CD14-positive monocyte (primary cell): ENCODE results near the gene GPR65. TPM values are rescaled to one million over a fixed set of nuclear protein-coding genes. Genes with fewer than 3 reads are reported as not detected.

Experiments
- DNase-seq, 3 donors: peaks; one replicate each; pipeline ENCODE4 v3.0.0-alpha.2; 2011 to 2022
- H2AFZ ChIP-seq: 2 replicates; pipeline ENCODE4 v1.6.0; 2012; ENCODE audit warnings: mild to moderate bottlenecking, low read depth, low read length, inconsistent platforms; ENCODE audit not compliant: insufficient read depth, poor library complexity, severe bottlenecking
- H3K27ac ChIP-seq, 2 donors: 1 replicate in 1 of 2; 2 replicates in 1 of 2; pipeline ENCODE4 v1.5.1; 2012 to 2013; ENCODE audit warnings: low read length in 2 of 2, control low read depth in 1 of 2, inconsistent platforms in 1 of 2, low read depth in 1 of 2, mild to moderate bottlenecking in 1 of 2
- H3K27me3 ChIP-seq, 2 donors: one replicate each; pipeline versions ENCODE4 v1.6.0 to v1.6.1; 2011 to 2013; ENCODE audit warnings: low read length in 2 of 2; ENCODE audit not compliant: control insufficient read depth in 2 of 2, insufficient read depth in 2 of 2
- H3K36me3 ChIP-seq, 2 donors: replicated peaks in 1 of 2; 1 replicate in 1 of 2; 2 replicates in 1 of 2; pipeline versions ENCODE4 v1.5.1 to v1.6.1; 2012 to 2013; ENCODE audit warnings: low read length in 2 of 2, control low read depth in 1 of 2, inconsistent platforms in 1 of 2, mild to moderate bottlenecking in 1 of 2; ENCODE audit not compliant: insufficient read depth in 2 of 2, control insufficient read depth in 1 of 2
- H3K4me1 ChIP-seq, 2 donors: 1 replicate in 1 of 2; 2 replicates in 1 of 2; pipeline versions ENCODE4 v1.5.1 to v1.6.1; 2012 to 2013; ENCODE audit warnings: low read length in 2 of 2, control low read depth in 1 of 2, inconsistent platforms in 1 of 2, mild to moderate bottlenecking in 1 of 2, moderate library complexity in 1 of 2; ENCODE audit not compliant: insufficient read depth in 2 of 2, control insufficient read depth in 1 of 2
- H3K4me2 ChIP-seq: replicated peaks from 2 replicates; pipeline ENCODE3; 2012; ENCODE audit warnings: low read length, moderate library complexity, mild to moderate bottlenecking; ENCODE audit not compliant: poor library complexity, severe bottlenecking; ENCODE audit errors: extremely low read depth
- H3K4me3 ChIP-seq, 3 experiments: fragments of 200-600 bp in 1 of 3; sonication (generic) in 1 of 3; replicated peaks in 1 of 3; 1 replicate in 2 of 3; 2 replicates in 1 of 3; pipeline ENCODE4 v1.5.1; 2011 to 2013; ENCODE audit warnings: low read length in 3 of 3, mild to moderate bottlenecking in 3 of 3, control low read depth in 2 of 3, low read depth in 2 of 3, inconsistent platforms in 1 of 3, moderate library complexity in 1 of 3
- H3K79me2 ChIP-seq: 2 replicates; pipeline ENCODE4 v1.6.0; 2012; ENCODE audit warnings: mild to moderate bottlenecking, control low read depth, inconsistent platforms, low read length, moderate library complexity; ENCODE audit not compliant: insufficient read depth
- H3K9ac ChIP-seq: 2 replicates; pipeline ENCODE4 v1.6.0; 2017; ENCODE audit warnings: low read length, mild to moderate bottlenecking; ENCODE audit not compliant: insufficient read depth, poor library complexity, severe bottlenecking
- H3K9me3 ChIP-seq, 2 donors: replicated peaks in 1 of 2; 1 replicate in 1 of 2; 2 replicates in 1 of 2; pipeline versions ENCODE4 v1.5.1 to v1.6.1; 2012 to 2013; ENCODE audit warnings: low read length in 2 of 2, control low read depth in 1 of 2; ENCODE audit not compliant: control insufficient read depth in 1 of 2, insufficient read depth in 1 of 2
- H4K20me1 ChIP-seq: 2 replicates; pipeline ENCODE4 v1.6.0; 2012; ENCODE audit warnings: mild to moderate bottlenecking, low read length, control low read depth, moderate library complexity; ENCODE audit not compliant: insufficient read depth
- H3K27ac Mint-ChIP-seq, 7 donors: one replicate each; pipeline ENCODE4 v1.8.0; 2020; ENCODE audit warnings: mild to moderate bottlenecking in 7 of 7, mixed read lengths in 7 of 7, moderate library complexity in 6 of 7, inconsistent platforms in 2 of 7
- H3K27me3 Mint-ChIP-seq, 3 donors: one replicate each; pipeline ENCODE4 v1.8.0; 2021 to 2022; ENCODE audit warnings: low read depth in 3 of 3, mild to moderate bottlenecking in 3 of 3, mixed read lengths in 3 of 3, moderate library complexity in 3 of 3, inconsistent platforms in 1 of 3
- H3K36me3 Mint-ChIP-seq, 2 donors: one replicate each; pipeline ENCODE4 v1.8.0; 2020; ENCODE audit warnings: mixed read lengths in 2 of 2, inconsistent platforms in 1 of 2, mild to moderate bottlenecking in 1 of 2
- H3K4me1 Mint-ChIP-seq: one replicate; pipeline ENCODE4 v1.8.0; 2020; ENCODE audit warnings: mild to moderate bottlenecking, mixed read lengths
- H3K4me3 Mint-ChIP-seq, 2 donors: one replicate each; pipeline ENCODE4 v1.8.0; 2020; ENCODE audit warnings: mild to moderate bottlenecking in 2 of 2, mixed read lengths in 2 of 2, moderate library complexity in 1 of 2
- H3K9me3 Mint-ChIP-seq, 7 donors: one replicate each; pipeline ENCODE4 v1.8.0; 2020 to 2022; ENCODE audit warnings: mixed read lengths in 7 of 7, mild to moderate bottlenecking in 6 of 7, moderate library complexity in 6 of 7, inconsistent platforms in 2 of 7
- WGBS: methylation state at CpG from one replicate; pipeline ENCODE4 v1.1.5; 2013; ENCODE audit warnings: missing lambda C conversion rate; ENCODE audit not compliant: insufficient coverage; 5-methylcytosine and 5-hydroxymethylcytosine counted together
- intact Hi-C, 2 donors: fragments of 100-400 bp; cut with micrococcal nuclease; formaldehyde crosslinking; loops; one replicate each; pipeline versions ENCODE4 v1.15.0 to v1.15.1; 2023
- polyA plus RNA-seq, 3 donors: library from polyadenylated mRNA; depleted of rRNA in 1 of 3; unstranded in 2 of 3; stranded (reverse) in 1 of 3; fragments of 300-500 nt in 2 of 3; fragments of >200 nt in 1 of 3; fragmentation: Illumina TruSeq in 2 of 3; gene quantifications; 1 replicate in 2 of 3; 2 replicates in 1 of 3; pipeline ENCODE4 v1.2.3, GENCODE V29; 2012 to 2021
- TF ChIP-seq, protein P1 (sequence below): fragments of 200-600 bp; IDR thresholded peaks from one replicate; pipeline ENCODE4 v1.8.0; 2022; ENCODE audit warnings: antibody characterized with exemption, mild to moderate bottlenecking

Gene GPR65
- polyA plus RNA-seq, 3 donors = 15.5 to 33.3 (median 20.6) TPM

DNA sequence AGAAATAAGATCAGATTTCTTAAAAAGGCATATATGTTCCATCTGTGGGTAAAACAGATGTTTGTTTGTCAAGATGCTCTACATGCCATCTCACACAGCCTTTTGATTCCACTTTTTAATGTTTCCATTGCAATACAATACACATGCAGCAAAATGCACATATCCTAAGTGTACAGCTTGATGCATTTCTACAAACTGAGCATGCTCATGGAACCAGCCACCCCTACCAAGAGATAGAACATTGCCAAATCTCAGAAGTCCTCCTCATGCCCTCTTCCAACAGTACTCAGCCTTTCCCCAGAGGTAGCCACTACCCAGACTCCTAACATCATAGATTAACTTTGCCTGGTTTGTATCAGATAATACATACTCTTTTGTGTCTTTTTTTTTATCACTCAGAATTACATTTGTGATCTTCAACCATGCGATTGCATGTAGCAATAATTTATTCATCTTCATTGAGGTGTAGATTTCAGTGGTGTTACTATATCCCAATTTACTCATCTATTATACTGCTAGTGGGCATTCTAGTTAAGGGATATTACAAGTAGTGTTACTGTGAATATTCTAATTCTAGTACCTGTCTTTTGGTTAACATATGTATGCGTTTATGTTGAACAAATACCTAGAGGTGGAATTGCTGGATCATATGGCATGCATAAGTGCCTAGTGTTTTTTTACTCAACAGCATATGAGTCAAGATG, 3.3 kb downstream of the GPR65 start:
- Histone ChIP-seq H3K9me3 (no peaks in the 10 kb centered on the region), H3K27me3 (no peaks in the 10 kb centered on the region), H3K9ac (no peak overlapping the region), H3K4me3 (peak overlapping the region; percentile 12 to 66 (median 25)), H3K36me3 (peaks cover 26 to 28% of the 10 kb centered on the region in 2 donors), H3K4me1 (peaks cover 39 to 66% of the 10 kb centered on the region in 2 donors), H3K79me2 (peaks cover 88% of the 10 kb centered on the region), H4K20me1 (peaks cover 24% of the 10 kb centered on the region), H2AFZ (no peak overlapping the region), H3K27ac (peak overlapping the region in 1 of 2 donors; percentile 59), H3K4me2 (peak overlapping the region; percentile 72)
- Mint-ChIP-seq H3K9me3 (no peaks in the 10 kb centered on the region), H3K27ac (peak overlapping the region in 6 of 7 donors; percentile 14 to 92 (median 82)), H3K36me3 (peaks cover 40 to 46% of the 10 kb centered on the region in 2 donors), H3K4me1 (peaks cover 64% of the 10 kb centered on the region), H3K27me3 (peaks cover 0 to 1% (median 0%) of the 10 kb centered on the region in 3 donors), H3K4me3 (peak overlapping the region; percentile 29 to 85)
- no peak for DNase-seq
- intact Hi-C loops = loop anchor here in 1 of 2 donors (10.0 kb wide), 1 partner anchor 377 kb away; the partner anchor contains the start of gene SPATA7
- no CpG with 5 or more reads among the region's 2 CpGs for WGBS
- TF ChIP-seq, protein P1, sequence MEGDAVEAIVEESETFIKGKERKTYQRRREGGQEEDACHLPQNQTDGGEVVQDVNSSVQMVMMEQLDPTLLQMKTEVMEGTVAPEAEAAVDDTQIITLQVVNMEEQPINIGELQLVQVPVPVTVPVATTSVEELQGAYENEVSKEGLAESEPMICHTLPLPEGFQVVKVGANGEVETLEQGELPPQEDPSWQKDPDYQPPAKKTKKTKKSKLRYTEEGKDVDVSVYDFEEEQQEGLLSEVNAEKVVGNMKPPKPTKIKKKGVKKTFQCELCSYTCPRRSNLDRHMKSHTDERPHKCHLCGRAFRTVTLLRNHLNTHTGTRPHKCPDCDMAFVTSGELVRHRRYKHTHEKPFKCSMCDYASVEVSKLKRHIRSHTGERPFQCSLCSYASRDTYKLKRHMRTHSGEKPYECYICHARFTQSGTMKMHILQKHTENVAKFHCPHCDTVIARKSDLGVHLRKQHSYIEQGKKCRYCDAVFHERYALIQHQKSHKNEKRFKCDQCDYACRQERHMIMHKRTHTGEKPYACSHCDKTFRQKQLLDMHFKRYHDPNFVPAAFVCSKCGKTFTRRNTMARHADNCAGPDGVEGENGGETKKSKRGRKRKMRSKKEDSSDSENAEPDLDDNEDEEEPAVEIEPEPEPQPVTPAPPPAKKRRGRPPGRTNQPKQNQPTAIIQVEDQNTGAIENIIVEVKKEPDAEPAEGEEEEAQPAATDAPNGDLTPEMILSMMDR = no peak

DNA sequence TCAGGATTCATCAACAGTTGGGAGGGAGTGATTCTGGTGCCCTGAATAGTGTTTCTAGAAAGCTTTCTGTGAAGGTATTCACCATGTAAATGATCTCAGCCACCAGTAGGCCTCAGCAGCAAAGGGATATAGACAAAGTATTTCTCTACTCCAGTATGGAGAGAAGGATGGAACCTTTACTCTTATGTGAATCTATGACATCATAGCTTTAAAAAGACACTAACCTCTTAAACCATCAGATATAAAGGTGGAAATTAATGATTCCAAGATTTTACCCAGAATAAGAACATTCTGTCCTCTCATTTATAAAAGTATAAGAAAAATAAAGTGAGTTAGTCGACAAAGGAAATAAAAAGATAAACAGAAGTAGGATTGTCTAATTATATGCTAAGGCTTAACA, 4.6 kb downstream of the GPR65 start:
- H3K27ac Mint-ChIP-seq = peak overlapping the region in 3 of 7 donors; percentile 59 to 73 (median 70)
- H3K36me3 ChIP-seq = peaks cover 26 to 28% of the 10 kb centered on the region in 2 donors
- H3K9ac ChIP-seq = no peak overlapping the region
- peak overlapping the region in 1 of 2 donors; percentile 73 for H3K4me3 Mint-ChIP-seq
- peaks cover 67% of the 10 kb centered on the region for H3K4me1 Mint-ChIP-seq
- H2AFZ ChIP-seq = no peak overlapping the region
- H3K36me3 Mint-ChIP-seq = peaks cover 45 to 50% of the 10 kb centered on the region in 2 donors
- H3K9me3 ChIP-seq = no peaks in the 10 kb centered on the region
- peak overlapping the region in 1 of 3 experiments; percentile 66 for H3K4me3 ChIP-seq
- H3K79me2 ChIP-seq = peaks cover 93% of the 10 kb centered on the region
- H3K27me3 ChIP-seq = no peaks in the 10 kb centered on the region
- peaks cover 0 to 1% (median 0%) of the 10 kb centered on the region in 3 donors for H3K27me3 Mint-ChIP-seq
- WGBS = no CpG with 5 or more reads among the region's 1 CpG
- H3K9me3 Mint-ChIP-seq = no peaks in the 10 kb centered on the region
- peaks cover 29% of the 10 kb centered on the region for H4K20me1 ChIP-seq
- H3K4me2 ChIP-seq = peak overlapping the region; percentile 72
- H3K4me1 ChIP-seq = peaks cover 42 to 65% of the 10 kb centered on the region in 2 donors
- intact Hi-C loops = loop anchor here in 1 of 2 donors (10.0 kb wide), 1 partner anchor 375 kb away; the partner anchor contains the start of gene SPATA7
- H3K27ac ChIP-seq = peak overlapping the region in 1 of 2 donors; percentile 59
- DNase-seq = no peak
- TF ChIP-seq, protein P1 = no peak
